Measurements from ENCODE around the gene ZNHIT3.

DNA sequence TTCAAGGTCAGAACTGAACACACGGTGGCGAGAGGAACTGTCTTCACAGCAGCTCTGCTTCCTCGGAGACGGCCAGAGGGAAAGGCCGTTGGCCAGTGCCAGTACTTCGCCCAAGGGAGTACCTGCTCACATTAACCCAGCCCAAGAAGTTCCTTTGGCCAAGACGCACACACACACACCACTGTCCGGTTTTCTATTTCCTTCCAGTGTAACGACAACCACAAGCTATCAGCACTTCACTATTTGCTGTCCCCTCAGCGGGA lies 57.5 kb downstream of the ZNHIT3 start:
- TF ChIP-seq POLR2AphosphoS5 (IDR thresholded peaks at IDR 0.05; ENCODE audit: low read length) (peak; percentile 77; the same call in 1 of the 2 replicates), CTCF (IDR thresholded peaks at IDR 0.05 in 2 of 3, conservative IDR thresholded peaks at IDR 0.05 in 1 of 3; ENCODE audit: control insufficient read depth in 2 of 3, extremely low read depth in 1 of 3, insufficient read depth in 1 of 3, low read depth in 3 of 3, low read length in 3 of 3) (peak; percentile 16 to 38 (median 18); a peak in 2 of 6 replicates), ETV6 (conservative IDR thresholded peaks at IDR 0.05 in 1 of 2, IDR thresholded peaks at IDR 0.05 in 1 of 2; ENCODE audit: borderline replicate concordance in 1 of 2, low read depth in 1 of 2) (no peak), PKNOX1 (IDR thresholded peaks at IDR 0.05) (no peak), JUND (IDR thresholded peaks at IDR 0.05; ENCODE audit: low read depth, low read length) (no peak), EZH2 (IDR thresholded peaks at IDR 0.05; ENCODE audit: borderline replicate concordance, control insufficient read depth, low read depth, low read length) (no peak), TARDBP (IDR thresholded peaks at IDR 0.05; ENCODE audit: borderline replicate concordance) (no peak), CHD2 (IDR thresholded peaks at IDR 0.05; ENCODE audit: borderline replicate concordance, low read depth, low read length) (no peak), CHD1 (IDR thresholded peaks at IDR 0.05; ENCODE audit: low read depth, low read length) (no peak), BCL11A (IDR thresholded peaks at IDR 0.05; ENCODE audit: low read depth, low read length) (0 out of 2 replicates have a peak, but pooled peaks have one; percentile 8)
- TF ChIP-seq, protein P1, sequence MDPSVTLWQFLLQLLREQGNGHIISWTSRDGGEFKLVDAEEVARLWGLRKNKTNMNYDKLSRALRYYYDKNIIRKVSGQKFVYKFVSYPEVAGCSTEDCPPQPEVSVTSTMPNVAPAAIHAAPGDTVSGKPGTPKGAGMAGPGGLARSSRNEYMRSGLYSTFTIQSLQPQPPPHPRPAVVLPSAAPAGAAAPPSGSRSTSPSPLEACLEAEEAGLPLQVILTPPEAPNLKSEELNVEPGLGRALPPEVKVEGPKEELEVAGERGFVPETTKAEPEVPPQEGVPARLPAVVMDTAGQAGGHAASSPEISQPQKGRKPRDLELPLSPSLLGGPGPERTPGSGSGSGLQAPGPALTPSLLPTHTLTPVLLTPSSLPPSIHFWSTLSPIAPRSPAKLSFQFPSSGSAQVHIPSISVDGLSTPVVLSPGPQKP (IDR thresholded peaks at IDR 0.05; ENCODE audit: low read depth, low read length), result no peak
